B cell (primary cell): ENCODE results near the gene SGSH.

Experiments used
- EZH2 ChIP-seq: IDR thresholded peaks from 2 replicates; pipeline ENCODE4 v1.6.1; 2012; ENCODE audit warnings: borderline replicate concordance, low read depth, mild to moderate bottlenecking, moderate library complexity, low read length; ENCODE audit not compliant: insufficient read depth, poor library complexity, severe bottlenecking
- TF ChIP-seq, protein P1 (sequence below): fragments of 200-600 bp; IDR thresholded peaks from one replicate; pipeline ENCODE4 v1.8.0; 2022; ENCODE audit warnings: antibody characterized with exemption, mild to moderate bottlenecking

DNA sequence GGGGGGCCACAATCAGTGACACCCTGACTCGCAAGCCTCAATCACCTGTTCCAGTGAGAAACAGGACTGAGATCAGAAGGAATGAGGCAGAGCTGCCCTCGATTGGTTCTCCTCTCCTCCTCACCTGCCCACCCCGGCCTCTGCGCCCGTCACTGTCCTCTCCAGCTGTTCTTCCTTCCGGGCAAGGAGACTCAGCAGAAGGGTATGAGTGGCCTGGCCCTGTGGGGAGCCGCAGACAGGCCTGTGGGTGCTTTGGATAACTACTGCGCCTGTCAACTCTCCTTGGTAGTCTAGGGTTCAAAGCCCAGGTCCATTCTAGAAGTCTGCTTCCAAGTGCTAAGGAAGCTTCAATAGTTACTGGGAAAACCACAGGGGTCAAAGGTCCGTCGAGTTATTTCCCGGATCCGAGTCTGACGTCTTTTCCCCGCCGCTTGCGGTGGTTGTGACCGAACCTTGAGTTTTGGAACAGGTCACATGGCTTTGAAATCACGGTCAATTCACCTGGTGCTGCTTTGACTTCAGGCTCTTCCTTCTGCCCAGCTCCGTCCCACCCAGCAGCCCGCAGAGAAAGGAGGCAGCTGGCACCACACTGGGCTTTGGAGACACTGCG is 42.0 kb downstream of the SGSH start:
- TF ChIP-seq, protein P1, sequence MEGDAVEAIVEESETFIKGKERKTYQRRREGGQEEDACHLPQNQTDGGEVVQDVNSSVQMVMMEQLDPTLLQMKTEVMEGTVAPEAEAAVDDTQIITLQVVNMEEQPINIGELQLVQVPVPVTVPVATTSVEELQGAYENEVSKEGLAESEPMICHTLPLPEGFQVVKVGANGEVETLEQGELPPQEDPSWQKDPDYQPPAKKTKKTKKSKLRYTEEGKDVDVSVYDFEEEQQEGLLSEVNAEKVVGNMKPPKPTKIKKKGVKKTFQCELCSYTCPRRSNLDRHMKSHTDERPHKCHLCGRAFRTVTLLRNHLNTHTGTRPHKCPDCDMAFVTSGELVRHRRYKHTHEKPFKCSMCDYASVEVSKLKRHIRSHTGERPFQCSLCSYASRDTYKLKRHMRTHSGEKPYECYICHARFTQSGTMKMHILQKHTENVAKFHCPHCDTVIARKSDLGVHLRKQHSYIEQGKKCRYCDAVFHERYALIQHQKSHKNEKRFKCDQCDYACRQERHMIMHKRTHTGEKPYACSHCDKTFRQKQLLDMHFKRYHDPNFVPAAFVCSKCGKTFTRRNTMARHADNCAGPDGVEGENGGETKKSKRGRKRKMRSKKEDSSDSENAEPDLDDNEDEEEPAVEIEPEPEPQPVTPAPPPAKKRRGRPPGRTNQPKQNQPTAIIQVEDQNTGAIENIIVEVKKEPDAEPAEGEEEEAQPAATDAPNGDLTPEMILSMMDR: no peak
- no peak for TF ChIP-seq EZH2
